GM19324 (cell line): ENCODE measurements around the gene FSCN2.
A peak's percentile ranks its signal among the peaks of the same experiment; 100 is the strongest.

ENCODE experiments used
- ATAC-seq: cut with Tn5 transposase; IDR thresholded peaks from one replicate; pipeline ENCODE4 v1.9.1; 2021; ENCODE audit warnings: mild to moderate bottlenecking, moderate library complexity; ENCODE audit not compliant: unreplicated experiment, low FRiP score

The FSCN2 gene

DNA sequence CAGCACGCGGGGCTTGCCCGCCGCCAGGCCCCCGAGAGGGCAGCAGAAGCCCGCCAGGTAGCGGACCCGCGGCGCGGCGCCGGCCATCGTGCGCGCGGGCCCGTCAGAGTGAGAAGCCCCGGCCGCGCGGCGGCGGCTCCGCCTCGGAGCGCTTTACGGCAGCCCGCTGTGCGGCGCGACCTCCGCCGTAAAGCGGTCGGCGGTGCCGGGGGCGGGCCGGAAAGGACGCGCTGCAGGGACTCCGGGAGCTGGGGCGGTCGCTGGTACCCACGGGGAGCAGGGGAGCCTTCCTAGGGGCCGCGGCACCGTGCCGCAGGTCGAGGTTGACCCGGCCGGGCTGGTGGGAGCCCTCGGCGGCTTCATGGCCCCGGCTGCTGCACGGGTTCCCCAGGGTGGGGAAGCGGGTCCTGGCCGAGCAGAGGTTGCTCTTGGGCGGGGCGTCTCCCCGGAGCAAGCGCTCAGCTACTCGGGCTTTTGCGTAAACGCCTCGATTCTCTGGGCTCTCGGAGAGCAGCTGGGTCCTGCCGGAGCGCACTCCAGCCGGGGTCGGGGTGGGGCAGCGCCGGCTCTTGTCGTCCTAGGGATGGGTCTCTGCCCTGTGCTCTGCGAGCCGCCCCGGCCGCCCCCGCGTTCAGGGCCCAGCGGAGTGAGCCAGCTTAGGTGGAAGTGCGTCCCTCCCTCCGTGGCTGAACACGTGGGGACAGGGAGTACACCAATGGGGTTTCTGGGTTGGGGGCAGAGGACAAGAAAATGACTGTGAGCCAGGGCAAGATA is 24.3 kb downstream of the FSCN2 start, which contains the start of gene FAAP100:
Gene FAAP100 (minus strand): TSS at position 110 of the 774 bp plus-strand sequence. CDS start 23 bp downstream, at position 87.
- ATAC-seq, result peak; percentile 53

DNA sequence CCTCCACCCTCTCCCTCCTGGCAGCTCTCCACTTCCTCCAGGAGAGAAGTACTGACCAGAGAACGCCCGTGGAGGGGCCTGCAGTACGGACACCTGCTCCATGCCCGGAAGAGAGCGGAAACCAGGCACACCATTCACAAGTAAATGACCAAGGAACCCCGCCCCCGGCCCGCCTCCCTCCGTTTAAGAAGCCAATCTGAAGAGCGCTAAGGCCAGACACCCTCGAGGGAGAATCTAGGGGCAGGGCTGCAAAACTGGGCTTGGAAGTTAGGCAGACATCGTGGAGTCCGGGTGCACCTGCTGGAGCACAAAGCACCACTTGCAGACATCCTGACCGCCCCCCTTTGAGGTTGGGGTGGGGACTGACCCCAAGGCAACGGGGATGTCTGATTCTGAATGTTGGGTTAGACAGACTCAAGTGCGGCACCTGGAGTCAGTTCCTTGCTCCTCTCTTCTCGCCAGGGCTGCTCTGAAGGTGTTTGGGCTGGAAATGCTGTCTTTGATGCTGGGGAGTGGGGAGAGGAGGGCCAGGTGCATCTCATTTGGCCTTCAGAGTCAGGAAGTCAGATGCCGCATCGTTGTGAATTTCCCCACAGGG is 24.9 kb downstream of the FSCN2 start:
- ATAC-seq, result peak; percentile 30

DNA sequence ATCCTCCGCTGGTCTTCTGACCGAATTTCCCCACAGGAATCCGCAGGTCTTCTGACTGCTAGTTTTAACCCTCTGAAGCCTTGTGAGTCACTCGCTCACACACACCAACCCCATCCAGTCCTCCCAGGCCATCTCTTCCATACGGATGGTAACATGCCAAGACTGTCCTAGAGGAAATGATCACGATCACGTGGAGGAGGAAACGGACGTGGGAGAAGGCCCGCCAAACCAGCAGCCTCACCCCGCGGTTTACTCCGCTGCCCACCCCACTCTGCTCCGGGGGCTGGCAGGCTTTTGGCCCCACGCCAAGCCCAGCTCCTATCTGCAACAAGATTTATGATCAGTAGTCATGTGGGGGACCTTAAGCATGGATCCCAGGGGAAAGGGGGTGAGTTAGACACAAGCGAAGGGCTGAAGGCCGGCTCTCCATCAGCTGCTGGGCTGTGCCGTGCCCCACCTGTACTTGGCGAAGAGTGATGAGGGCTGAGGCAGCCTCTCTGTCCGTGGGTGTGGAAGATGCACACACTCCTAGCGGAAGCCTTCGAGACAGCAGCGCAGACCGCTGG is 25.5 kb downstream of the FSCN2 start:
- ATAC-seq, result no peak

DNA sequence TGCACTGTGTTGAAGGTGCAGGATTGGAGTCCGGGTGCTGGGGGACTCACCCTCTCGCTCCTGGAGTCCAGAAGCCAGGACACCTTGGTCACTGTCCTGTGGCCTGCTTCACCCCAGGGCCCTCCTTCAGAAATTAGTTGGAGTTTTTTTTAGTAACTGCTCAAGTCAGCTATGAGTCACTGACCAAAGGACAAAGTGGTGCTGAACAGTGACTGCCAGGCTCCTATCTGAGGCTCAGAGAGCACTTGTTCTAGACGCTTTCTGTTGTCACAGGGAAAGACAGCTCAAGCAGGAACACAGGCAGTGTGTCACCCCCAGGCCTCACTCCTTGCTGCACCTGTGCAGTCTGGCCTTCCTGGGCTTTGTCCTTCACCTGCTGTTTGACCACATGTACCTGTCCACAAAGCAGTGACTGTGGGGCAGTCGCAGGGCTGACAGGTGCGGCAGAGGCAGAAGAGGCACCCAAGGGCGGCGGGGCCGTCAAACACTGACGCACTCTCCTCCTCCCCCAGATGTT is 28.1 kb downstream of the FSCN2 start:
- no peak for ATAC-seq

DNA sequence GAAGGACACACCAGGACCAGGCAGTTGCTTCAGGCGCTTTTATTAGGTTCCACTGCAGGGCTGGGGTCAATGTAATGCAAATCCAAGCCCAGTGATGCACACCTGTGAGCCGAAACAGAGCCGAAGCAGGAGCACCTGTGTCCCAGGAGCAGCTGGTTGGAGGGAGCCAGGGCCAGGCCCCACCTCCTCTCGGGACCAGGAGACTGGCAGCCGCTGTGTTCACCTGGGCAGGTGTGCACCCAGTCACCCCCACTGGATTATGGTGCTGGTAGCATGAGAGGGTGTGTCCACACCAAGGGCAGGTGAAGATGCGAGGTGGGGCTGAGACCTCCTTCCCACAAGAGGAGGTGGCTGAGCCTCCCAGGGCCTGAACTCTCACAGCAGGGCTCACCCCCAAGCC is 28.7 kb downstream of the FSCN2 start:
- ATAC-seq, result no peak

DNA sequence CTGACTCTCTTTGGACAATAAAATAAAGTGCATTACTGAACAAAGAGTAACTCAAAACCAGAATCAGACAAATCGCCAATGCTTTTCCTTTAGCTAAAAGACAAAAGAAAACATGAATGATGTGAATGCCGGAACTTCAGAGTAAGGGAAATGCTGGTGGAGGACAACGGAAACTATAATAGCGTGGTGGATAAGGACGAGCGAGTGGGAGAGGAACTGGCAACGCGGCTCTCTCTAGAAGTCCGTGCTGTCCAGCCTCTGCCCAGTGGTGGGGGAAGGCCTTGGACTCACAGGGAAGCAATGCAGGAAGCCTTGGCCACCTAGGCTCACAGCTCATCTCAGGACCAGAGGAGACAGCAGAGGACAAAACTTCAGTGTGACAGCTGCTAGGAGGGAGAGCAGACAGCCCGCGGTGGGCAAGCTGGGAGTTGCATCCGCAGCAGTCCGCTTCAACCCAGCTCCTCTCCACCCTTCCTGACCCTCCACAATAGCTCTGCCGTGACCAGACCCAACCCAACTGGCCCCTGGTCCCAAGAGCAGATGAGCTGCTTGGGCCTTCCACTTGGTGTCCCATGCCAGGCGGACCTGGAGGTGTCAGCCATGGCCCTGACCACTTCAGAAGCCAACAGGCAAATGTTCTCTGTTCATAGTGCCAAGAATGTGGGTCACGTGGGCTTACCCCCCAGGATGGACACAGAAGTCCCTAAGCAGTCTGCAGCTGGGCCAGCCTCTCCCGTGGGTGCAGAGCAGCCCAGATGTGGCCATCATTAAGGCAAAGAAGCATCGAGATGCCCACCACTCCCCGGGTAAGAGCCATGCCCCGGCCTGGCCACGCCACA is 29.3 kb downstream of the FSCN2 start:
- ATAC-seq, result no peak

DNA sequence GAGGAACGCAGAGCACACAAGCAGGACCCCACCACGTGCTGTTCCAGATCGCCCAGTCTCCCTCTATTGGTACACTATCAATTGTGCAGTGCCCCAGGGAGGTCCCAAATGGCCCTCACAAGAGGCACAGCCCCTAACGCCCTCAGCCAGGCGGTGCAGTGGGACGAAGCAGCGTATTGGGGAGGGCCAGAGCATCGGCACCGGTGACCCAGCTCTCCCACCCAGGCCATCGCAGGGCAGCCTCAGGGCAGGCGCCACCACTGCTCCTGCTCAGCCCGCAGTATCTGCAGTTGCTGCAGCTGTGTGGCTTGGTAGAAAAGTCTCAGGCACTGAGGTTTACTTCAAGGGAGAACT is 29.9 kb downstream of the FSCN2 start:
- no peak for ATAC-seq

DNA sequence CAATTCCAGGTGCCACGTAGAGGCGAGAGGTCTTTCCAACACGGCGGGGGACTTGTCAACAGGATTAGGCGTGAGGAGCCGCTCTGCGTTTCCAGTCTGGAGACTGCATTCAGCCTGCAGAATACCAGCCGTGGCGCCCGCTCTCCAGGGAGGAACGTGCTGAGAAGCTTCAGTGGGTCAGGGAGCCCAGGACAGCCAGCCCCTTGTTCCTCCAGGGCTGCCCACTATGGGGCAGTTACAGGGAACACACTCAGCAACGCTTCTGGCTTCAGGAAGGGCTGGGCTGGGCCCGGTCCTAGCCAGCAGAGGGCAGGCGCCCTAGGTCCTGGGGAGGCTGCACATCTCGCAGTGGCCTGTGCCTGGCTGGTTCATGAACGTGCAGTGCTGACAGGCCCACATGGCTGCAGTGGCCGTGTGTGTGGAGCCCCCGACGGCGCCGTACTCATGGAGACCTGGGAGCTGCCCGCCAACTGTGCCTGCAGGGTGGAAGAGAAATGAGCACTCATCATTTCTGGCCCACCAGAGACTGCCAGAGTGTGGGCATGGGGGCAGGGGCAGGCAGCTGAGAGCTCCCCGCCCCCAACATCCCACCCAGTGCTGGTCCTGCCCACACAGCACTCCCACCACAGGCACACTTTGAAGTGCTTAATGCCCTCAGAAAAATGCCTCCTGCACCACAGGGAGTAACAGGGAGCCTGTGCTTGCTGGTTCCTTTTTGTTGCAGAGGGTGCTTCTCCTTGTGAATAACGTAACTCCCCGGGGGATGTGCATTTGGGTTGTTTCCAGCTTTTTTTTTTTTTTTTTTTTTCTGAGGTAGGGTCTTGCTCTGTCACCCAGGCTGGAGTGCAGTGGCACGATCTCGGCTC is 31.0 kb downstream of the FSCN2 start:
- ATAC-seq, result no peak

DNA sequence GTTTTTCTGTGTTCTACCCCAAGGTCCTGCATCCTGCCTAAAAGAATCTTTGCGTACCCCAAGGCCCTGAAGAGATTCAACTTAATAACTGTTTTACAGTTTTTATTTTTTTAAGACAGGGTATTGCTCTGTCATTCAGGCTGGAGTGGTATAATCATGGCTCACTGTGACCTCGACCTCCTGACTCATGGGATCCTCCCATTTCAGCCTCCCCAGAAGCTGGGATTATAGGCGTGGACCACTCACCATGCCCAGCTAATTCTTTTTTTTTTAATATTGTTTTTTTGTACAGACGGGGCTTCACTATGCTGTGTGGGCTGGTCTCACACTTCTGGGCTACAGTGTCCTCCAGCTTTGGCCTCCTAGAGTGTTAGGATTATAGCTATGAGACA is 33.3 kb downstream of the FSCN2 start:
- ATAC-seq, result no peak

DNA sequence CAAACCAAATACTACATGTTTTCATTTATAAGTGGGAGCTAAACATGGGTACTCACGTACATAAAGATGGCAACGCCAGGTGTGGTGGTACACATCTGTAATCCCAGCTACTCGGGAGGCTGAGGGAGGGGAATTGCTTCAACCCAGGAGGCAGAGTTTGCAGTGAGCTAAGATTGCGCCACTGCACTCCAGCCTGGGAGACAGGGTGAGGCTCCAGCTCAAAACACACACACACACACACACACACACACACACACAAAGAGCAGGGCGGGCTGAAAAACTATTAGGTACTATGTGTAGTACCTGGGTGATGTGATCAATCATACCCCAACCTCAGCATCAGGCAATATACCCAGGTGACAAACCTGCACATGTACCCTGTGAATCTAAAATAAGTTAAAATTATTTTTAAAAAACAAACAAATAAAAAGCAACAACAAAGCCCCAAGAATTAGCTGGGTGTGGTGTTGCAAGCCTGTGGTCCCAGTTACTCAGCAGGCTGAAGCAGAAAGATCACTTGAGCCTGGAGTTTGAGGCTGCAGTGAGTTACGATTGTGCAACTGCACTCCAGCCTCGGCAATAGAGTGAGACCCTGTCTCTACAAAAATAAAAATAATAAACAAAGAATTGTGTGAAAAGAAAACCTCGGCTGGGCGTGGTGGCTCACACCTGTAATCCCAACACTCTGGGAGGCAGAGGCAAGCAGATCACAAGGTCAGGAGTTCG is 35.8 kb downstream of the FSCN2 start:
- ATAC-seq, result no peak

DNA sequence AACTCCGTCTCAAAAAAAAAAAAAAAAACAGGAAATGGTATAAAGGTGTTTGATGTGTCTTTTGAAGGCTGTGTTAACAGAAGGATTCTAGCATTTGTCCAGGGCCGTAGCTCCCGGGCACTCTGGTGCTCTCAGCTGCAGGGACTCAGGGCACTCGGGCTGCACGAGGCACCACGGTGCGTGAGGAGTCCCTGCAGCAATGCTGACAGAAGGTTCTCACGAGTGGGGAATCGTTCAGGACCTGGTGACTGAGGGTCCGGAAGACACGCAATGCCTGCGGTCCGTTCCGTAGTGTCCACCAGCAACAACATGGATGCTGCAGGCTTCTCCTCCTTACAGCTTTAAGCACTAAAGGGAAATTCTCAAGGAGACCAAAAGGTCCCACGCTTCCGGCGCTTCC is 36.6 kb downstream of the FSCN2 start:
- no peak for ATAC-seq

DNA sequence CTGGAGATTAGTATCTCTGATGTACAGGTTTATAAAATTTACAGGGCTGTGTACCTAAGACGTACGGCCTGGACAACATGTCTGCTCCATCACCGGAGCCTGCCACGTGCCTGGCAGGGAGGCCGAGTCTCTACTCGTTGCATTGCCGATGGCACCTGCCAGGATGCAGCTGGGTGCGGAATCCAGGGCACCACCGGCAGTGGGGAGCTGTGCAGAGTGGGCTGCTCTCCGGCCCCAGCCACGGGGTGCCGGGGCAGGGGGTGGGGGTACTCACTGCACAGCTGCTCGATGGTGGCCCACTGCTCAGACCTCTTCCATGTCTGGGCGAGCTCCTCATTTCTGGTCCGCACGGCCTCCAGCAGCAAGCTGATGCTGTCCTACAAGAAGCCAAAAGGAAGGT is 37.1 kb downstream of the FSCN2 start:
- ATAC-seq, result no peak

DNA sequence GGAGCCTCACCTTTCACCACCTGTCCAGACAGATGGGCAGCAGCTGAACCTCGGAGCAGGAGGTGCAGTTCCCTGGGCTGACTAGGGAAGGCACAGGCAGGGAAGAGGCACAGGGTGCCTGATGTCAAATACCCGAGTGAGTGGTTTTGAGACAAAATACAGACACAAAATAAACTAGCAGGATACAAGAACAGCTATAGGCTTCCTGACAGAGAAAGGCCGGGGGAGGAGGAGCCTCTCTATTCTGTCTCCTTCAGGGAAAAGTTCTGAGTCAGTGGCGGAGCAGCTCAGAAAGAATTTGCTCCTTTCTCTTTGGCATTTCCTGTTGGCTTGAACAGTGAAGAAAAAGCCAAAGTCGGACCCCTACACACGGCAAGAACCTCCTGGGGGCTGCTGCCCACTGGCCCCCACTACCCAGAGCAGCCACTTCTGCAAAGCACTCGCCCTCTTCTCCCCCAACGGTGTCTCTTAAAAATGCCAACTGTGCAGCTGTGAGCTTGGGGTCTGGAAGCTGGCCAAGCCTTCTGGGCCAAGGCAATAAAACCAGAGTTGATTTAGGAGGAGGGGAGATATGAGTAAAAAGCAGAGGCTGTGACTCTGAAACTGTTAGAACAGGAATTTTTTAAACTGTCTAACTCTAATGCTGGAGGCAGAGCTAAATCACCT is 38.4 kb downstream of the FSCN2 start:
- no peak for ATAC-seq

DNA sequence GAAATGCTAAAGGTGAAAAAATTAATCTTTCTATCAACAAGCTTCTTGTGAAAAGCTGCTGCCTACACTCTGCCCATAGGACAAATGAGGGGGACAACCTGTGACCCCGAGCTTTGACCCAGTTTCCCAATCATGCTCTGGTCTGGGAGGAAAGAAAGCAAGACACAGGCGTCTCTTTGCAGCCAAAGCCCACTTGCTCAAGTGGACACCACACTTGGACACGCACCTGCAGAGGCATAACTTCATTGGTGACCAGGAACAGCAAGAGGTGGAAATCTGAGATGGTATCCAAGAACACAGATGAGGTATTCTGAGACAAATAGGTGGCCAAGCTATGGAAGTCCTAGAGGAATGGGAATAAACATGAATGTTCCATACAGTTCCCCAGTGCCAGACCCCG is 39.0 kb downstream of the FSCN2 start:
- no peak for ATAC-seq

DNA sequence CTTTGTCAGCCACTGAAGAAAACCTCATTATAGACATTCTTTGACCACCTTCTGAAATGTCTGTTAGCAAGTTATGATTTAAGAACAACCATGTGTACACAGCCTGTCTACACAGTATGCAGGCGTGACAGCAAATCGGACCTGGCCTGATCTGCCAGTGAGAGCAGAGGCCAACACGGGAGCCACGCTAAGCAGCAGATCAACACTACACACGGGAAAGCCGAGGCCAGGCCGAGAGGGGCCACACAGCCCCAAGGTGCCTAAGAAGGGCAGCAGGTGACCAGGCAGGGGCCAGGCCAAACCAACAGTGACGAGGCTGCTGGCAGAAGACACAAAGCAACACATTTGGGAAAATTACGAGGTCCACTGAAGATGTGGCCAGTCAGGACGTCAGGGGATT is 40.2 kb downstream of the FSCN2 start:
- ATAC-seq, result no peak

DNA sequence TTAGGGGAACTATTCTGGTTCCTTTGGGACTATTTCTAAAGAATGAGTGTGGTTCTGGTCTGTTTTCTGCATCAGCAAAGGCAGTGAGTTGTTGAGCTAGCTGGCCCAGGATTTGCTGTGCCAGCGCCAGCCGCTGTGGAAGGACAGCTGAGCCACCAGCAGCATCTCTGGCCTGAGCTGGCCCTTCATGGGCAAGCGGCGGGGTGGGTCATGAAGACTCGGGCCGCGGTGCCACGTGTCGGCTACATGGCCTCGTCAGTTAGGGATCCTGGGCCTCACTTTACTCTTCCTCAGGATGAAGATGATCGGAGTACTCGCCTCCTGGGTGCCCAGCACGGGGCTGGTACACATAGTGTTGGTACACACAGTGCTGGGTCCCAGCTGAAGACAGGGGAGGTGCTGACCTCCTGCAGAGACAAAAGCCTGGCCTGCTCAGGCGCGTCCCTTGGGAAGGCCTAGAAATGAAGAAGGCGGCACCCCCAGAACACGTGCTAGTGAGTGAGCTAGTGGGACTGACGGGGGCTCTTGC is 41.9 kb downstream of the FSCN2 start:
- no peak for ATAC-seq

DNA sequence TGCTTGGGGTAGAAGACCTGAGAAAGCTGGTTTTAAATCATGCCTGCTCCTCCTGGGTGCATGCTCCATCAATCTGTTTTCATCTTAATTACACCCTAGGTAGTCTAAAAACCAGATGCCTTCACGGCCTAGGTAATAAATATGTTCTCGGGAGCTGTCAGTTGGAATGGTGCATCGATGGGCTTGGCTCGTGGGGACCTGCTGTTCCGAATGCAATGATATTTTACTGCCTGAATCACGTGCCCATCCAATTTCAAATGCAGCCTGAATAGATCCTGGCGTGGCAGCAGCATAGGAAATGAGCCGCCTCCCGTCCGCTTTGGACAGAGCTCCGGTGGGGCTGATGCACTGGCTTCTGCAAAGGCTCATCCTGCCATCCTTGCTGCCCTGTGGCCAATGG is 42.8 kb downstream of the FSCN2 start:
- ATAC-seq, result no peak

DNA sequence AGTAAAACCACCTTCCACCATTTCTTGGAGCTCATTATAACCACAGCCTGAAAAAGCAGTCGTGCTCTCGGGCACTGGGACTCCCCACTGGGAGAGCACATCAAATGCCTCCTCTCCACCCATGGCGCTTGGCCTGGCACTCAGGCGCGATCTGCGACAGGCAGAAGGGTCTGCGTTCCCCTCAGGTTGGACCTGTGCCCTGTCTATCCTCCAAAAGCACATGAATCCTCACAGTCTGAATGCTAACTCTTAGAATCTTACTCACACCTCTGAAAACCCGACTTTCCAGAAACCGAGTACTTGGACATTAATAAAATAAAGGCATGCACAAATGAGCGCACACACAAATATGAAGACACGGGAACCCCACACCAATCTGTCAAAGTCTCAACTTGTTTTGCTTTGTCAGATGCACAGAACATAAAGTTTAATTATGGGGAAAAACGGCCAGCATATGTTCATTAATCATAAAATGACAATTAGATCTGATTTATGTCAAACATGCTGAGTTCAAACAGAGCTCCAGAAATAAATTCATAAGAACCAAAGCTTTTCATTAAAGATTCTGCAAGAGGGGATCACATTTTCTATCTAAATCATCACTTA is 44.5 kb downstream of the FSCN2 start:
- ATAC-seq, result no peak
